PFSK-1 (cell line): ENCODE data around the gene BEAN1.

Experiments
- FOXP2 ChIP-seq: optimal IDR thresholded peaks from 2 replicates; pipeline ENCODE3; 2011; ENCODE audit warnings: borderline replicate concordance, control low read depth, inconsistent platforms; ENCODE audit not compliant: insufficient read depth; ENCODE audit errors: extremely low read length, extremely low read depth
- POLR2AphosphoS5 ChIP-seq: IDR thresholded peaks from 2 replicates; pipeline ENCODE4 v1.6.1; 2012; ENCODE audit warnings: low read depth, mild to moderate bottlenecking, control low read depth, low read length, moderate library complexity
- REST ChIP-seq, 2 experiments: IDR thresholded peaks; 2 replicates each; pipeline versions ENCODE4 v1.6.1 to v1.8.0; 2011 to 2012; ENCODE audit warnings: low read depth in 2 of 2, low read length in 2 of 2, control low read depth in 1 of 2, inconsistent platforms in 1 of 2, mild to moderate bottlenecking in 1 of 2, moderate library complexity in 1 of 2; ENCODE audit not compliant: insufficient read depth in 1 of 2
- SIN3A ChIP-seq: IDR thresholded peaks from 2 replicates; pipeline ENCODE4 v1.6.1; 2012; ENCODE audit warnings: mild to moderate bottlenecking, low read length, moderate library complexity, borderline replicate concordance; ENCODE audit not compliant: insufficient read depth

GRCh38 chr16:66441586-66442375, 14.7 kb downstream of the BEAN1 start:
- TF ChIP-seq POLR2AphosphoS5 (no peak), REST (IDR thresholded peaks at IDR 0.05; ENCODE audit: insufficient read depth in 1 of 2, low read depth in 2 of 2, low read length in 2 of 2) (no peak), SIN3A (no peak), FOXP2 (no peak)
